DND-41 (cell line): ENCODE results near the gene AXIN1.

ENCODE experiments used
- EZH2 ChIP-seq: IDR thresholded peaks from 3 replicates; pipeline ENCODE4 v1.6.1; 2012; ENCODE audit warnings: borderline replicate concordance, low read depth, mild to moderate bottlenecking, moderate library complexity, low read length, inconsistent platforms; ENCODE audit not compliant: severe bottlenecking
- TF ChIP-seq, protein P1 (sequence below): IDR thresholded peaks from 2 replicates; pipeline ENCODE4 v1.5.1; 2012; ENCODE audit warnings: borderline replicate concordance, low read length, moderate library complexity, mild to moderate bottlenecking; ENCODE audit not compliant: poor library complexity, severe bottlenecking; ENCODE audit errors: extremely low read depth

DNA sequence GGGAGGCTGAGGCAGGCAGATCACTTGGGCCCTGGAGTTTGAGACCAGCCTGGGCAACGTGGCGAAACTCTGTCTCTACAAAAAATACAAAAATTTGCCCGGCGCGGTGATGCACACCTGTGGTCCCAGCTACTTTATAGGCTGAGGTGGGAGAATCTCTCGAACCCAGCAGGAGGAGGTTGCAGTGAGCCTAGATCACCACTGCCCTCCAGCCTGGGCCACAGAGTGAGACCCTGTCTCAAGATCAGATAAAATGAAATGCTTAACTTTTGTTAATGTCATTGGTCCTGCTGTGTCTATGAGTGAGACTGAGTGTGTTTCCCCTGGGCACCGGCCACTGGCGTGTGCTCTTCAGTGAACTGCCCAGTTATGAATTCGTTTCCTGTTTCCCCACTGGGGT is 107.4 kb downstream of the AXIN1 start:
- no peak for TF ChIP-seq EZH2
- TF ChIP-seq, protein P1, sequence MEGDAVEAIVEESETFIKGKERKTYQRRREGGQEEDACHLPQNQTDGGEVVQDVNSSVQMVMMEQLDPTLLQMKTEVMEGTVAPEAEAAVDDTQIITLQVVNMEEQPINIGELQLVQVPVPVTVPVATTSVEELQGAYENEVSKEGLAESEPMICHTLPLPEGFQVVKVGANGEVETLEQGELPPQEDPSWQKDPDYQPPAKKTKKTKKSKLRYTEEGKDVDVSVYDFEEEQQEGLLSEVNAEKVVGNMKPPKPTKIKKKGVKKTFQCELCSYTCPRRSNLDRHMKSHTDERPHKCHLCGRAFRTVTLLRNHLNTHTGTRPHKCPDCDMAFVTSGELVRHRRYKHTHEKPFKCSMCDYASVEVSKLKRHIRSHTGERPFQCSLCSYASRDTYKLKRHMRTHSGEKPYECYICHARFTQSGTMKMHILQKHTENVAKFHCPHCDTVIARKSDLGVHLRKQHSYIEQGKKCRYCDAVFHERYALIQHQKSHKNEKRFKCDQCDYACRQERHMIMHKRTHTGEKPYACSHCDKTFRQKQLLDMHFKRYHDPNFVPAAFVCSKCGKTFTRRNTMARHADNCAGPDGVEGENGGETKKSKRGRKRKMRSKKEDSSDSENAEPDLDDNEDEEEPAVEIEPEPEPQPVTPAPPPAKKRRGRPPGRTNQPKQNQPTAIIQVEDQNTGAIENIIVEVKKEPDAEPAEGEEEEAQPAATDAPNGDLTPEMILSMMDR, result no peak
